SIG-M5 treated with dmso at 0.1 percent for 504 hours (cell line): ENCODE results near the gene STAG2.
A peak's percentile ranks its signal among the peaks of the same experiment; 100 is the strongest.

ENCODE experiments used
- DNase-seq: peaks from one replicate; lab custom pipeline; 2025; ENCODE audit not compliant: unreplicated experiment; lab: John Stamatoyannopoulos, UW

Gene STAG2

GRCh38 chrX:123973921-123974320 is 12.4 kb downstream of the STAG2 start:
- DNase-seq = no peak

GRCh38 chrX:123975180-123975579 is 13.7 kb downstream of the STAG2 start:
- DNase-seq = peak; percentile 16

- peak; percentile 13 for DNase-seq
Measured at GRCh38 chrX:123976706-123977316, 15.3 kb downstream of the STAG2 start.

GRCh38 chrX:123983240-123983639 is 21.7 kb downstream of the STAG2 start:
- no peak for DNase-seq

- no peak for DNase-seq
Measured at GRCh38 chrX:123986377-123986776, 24.9 kb downstream of the STAG2 start.

- no peak for DNase-seq
Measured at GRCh38 chrX:123988423-123989111, 27.1 kb downstream of the STAG2 start.

- DNase-seq = no peak
Measured at GRCh38 chrX:123989235-123989634, 27.7 kb downstream of the STAG2 start.

- no peak for DNase-seq
Measured at GRCh38 chrX:123990169-123990568, 28.7 kb downstream of the STAG2 start.

- DNase-seq = no peak
Measured at GRCh38 chrX:123990602-123991001, 29.1 kb downstream of the STAG2 start.

GRCh38 chrX:123993326-123993725 is 31.8 kb downstream of the STAG2 start:
- DNase-seq = no peak

- no peak for DNase-seq
Measured at GRCh38 chrX:123993904-123994635, 32.6 kb downstream of the STAG2 start.

- peak; percentile 14 for DNase-seq
Measured at GRCh38 chrX:123994730-123995129, 33.2 kb downstream of the STAG2 start.

GRCh38 chrX:124001581-124001980 is 40.1 kb downstream of the STAG2 start:
- DNase-seq = no peak

GRCh38 chrX:124005228-124005627 is 43.7 kb downstream of the STAG2 start:
- no peak for DNase-seq

- DNase-seq = no peak
Measured at GRCh38 chrX:124010157-124010556, 48.7 kb downstream of the STAG2 start.

GRCh38 chrX:124010566-124010965 is 49.1 kb downstream of the STAG2 start:
- DNase-seq = no peak

- DNase-seq = no peak
Measured at GRCh38 chrX:124015721-124016120, 54.2 kb downstream of the STAG2 start.

GRCh38 chrX:124016825-124017224 is 55.3 kb downstream of the STAG2 start:
- no peak for DNase-seq

- DNase-seq = no peak
Measured at GRCh38 chrX:124018023-124018422, 56.5 kb downstream of the STAG2 start.

- no peak for DNase-seq
Measured at GRCh38 chrX:124023838-124024238, 62.3 kb downstream of the STAG2 start.

- no peak for DNase-seq
Measured at GRCh38 chrX:124026529-124026928, 65.0 kb downstream of the STAG2 start.

- no peak for DNase-seq
Measured at GRCh38 chrX:124028182-124028581, 66.7 kb downstream of the STAG2 start.
